DMS153 (cell line): ENCODE measurements around the gene POLR2E.

Source experiments
- DNase-seq: peaks from one replicate; lab custom pipeline; 2025; lab: John Stamatoyannopoulos, UW

The POLR2E gene

DNA sequence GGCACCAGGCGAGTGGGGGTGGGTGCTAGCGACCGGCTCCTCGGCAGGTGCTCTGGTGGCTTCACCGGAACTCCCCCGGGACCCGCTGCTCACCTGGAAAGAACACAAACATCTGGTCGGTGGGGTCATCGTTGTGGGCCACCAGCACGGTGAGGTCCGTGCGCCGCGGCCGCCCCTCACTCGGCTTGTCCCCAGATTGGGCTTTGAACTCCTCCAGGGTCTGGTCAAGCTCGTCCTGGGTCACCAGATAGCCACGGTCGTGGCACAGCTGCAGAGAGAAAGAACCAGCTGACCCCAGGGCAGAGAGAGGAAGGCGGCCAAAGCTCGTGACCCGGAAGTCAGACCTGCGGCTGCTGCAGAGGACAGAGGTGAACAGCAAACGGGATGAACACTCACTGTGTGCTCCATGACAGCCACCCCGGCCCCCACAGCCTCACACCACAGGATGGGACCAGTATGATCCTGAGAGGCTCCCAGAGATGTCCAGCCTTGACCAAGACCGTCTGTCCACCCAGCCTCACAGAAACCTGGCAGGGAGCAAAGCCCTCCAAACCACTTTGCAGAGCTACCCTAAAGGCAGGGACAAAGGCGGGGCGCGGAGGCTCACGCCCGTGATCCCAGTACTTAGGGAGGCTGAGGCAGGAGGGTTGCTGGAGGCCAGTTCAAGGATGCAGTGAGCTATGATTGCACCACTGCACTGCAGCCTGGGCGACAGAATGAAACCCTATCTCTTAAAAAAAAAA, 1.2 kb downstream of the POLR2E start:
- no peak for DNase-seq

DNA sequence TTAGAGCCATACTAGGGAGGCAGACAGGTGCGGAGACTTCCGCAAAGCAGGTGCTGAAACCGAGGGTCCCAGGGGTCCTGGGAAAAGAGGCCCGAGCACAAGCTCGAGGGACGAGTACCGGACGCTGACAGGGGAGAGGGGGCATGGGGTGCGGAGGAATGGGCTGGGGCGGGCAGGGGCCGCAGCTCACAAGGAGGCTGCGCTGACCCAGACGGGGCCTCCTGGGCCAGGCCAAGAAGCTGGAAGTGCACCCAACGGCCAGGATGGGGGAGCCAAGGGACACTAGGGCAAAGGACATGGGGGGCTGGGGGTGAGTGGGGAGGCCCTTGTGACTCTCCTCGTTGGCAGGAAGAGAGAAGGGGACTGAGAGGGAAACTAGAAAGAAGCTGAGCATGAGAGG, 1.8 kb downstream of the POLR2E start:
- no peak for DNase-seq

DNA sequence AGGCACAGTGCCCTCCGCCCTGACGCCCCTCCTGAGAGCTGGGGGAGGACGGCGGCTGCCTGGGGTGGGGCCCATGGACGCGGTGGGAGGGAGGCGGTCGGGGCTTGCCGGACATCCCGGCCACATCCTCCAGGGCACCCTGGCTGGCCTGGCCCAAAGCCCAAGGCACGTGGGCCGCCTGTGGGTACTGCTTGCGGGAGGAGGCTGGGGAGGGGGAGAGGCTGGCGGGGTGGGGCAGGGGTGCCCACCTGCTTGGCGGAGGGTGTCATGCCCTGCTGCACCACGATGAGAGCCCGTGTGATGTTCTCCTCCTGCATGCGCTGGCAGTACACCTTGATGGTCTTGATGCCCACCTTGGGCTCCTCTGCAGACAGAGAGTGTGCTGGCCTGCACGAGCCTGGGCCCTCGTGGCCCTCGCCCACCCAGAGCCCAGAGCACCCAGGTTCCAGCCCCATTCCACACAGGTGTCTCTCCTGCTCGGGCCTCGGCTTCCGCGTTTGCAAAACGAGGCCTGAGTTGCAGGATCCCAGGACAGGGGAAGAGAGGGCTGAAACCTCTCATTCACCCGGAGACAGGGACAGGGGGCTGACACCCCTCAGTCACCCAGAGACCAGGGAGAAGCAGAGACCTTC, 3.5 kb downstream of the POLR2E start:
- no peak for DNase-seq

DNA sequence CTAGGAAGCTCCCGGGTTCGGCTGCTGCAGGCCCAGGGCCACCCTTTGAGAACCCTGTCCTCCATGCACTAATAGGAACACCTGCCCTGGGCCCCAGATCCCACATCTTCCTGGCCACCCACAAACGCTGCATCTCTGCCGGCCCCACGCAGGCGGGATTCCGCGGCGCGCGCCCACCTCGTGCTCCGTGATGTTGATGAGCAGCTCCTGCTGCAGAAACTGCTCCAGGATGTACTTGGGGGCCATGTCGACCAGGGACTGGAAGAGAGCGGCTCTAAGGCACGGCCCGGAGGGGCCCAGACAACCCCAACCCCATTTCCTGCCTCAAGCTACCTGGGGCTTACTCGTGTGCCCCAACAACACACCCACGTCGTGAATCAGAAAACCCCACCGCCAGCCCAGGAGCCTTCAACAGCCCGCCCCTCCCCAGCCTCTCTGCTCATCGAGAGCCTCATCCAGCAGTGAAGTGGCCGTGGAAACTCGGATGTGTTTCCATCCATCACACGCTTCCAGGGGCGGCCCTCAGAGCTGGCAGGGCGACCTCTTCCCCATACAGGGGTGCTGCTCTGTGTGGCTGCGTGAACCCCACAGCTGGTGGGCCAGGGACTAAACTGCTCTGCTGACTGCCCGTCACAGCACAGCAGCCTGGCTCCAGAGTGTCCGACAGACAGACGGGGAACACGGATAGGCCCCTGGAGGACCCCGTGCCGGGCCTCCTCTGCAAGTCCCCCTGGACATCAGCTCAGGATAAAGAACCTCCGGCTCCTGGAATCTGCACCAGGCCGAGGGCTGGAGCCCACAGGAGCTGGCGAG, 4.2 kb downstream of the POLR2E start:
- no peak for DNase-seq

DNA sequence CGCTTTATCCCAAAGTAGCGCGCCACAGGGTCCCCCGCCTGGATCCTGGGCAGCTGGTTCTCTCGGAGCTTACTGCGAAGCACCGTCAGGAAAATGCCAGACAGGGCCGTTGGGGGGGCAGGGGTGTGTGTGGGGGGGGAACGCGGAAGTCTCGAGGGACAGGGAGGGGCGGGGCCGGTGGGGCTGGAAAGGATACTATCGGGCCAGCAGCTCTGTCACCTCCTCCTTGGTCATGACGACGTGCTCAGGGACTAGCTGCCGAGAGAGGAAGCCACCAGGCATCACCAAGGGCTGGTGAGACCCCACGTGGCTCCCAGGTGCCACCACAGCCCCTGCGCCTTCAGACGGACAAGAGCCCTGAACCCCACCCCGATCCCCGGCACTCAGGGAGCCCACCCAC, 5.3 kb downstream of the POLR2E start:
- DNase-seq, result no peak

DNA sequence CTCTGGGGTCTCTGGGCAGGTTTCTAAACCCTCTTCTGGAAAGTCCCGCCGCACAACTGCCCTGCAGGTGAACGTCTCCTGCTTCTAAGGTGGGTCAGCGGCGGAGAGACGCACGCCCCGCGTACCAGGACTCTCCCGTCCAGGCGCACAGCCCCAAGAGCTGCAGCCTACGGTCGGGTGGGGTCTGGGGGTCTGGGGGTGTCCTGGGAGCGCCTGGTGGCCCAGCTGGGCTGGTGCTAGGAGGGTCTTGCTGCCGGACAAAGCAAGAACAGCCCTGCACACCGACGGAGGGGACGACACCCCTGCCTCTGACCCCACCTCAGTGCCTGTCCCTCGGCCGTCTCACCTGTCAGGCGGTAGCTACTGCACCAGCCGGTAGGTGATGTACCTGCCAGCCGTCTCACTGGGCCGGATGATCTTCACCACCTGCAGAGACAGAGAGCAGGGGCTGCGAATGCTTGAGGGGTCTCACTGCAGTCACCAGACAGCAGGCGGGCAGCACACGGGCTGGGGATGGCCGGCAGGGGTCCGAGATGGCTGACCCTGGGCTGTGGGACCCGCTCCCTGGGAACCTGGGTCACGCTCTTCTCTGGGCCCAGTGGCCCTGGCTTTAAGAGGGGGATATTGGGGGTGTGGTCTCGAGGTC, 5.9 kb downstream of the POLR2E start:
- DNase-seq, result no peak

DNA sequence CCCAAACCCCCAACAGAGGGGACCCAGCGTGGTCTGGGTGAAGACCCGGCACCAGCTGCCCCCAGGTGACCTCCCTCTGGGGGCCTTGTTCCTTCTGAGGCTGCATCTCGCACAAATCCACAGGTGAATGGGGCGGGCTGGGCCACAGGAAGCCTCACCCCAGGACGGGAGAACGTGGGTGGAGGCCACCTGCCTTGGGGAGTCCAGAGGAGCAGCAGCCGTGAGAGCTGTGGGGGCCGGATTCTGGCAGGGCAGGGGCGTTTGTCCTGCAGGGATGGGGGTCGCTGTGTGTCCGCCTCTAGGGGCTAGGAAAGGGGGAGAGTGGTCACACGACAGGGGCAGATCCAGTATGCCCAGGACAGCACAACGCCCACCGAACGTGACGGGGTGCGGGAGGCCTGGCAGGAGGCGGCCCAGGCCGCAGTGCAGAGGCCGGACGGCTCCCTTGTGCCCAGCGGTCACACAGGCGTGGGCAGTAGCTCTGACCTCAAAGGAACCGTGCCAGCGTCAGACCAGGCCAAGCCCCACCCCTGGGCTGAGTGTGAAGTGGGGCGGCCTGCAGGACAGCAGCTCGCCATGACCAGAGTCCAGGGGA, 6.7 kb downstream of the POLR2E start:
- no peak for DNase-seq

DNA sequence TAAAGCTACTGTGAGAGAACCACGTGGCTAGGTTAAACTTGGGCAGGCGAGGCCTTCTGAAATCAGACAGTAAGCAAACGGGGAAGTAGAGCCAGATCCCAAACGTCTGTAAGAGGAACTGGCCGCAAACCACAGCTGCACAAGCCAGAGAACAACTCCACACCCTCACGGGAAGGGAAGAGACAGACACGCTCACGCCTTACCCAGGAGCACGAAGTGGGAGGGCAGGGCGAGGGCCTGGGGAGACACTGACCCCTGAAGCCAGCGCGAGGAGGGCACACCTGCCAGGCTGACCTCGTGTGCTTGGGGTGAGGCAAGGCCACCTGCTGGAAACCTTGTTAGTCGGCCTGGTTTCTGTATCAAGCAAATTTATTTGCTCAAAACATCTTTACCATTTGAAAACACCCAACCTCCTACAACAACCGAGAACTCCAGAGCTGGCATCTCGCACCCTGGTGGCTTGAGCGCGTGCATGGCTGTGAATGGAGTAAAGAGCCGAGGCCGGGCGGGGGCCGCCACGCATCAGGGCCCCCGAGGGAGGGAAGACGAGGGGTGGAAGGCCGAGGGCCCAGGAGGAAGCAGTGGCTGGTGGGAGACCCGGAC, 7.3 kb downstream of the POLR2E start:
- DNase-seq, result no peak

DNA sequence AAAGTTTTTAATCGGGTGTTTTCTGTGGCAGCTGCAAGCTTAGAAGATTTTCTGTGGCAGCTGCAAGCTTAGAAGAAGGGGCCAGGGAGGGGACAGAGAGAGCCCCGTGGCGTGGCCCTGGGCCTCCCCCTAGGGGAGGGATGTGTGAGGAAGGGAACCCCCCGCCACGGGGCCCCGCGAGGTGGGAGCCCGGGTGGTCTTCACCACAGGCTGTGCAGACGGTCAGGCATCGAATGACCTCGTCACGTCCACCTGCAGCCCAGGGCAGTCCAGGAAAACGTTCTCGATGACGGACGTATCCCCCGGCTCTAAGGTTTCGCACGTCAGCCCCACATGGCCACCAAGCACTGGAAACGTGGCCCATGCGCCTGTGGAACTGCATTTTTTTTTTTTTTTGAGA, 8.6 kb downstream of the POLR2E start:
- DNase-seq, result no peak

DNA sequence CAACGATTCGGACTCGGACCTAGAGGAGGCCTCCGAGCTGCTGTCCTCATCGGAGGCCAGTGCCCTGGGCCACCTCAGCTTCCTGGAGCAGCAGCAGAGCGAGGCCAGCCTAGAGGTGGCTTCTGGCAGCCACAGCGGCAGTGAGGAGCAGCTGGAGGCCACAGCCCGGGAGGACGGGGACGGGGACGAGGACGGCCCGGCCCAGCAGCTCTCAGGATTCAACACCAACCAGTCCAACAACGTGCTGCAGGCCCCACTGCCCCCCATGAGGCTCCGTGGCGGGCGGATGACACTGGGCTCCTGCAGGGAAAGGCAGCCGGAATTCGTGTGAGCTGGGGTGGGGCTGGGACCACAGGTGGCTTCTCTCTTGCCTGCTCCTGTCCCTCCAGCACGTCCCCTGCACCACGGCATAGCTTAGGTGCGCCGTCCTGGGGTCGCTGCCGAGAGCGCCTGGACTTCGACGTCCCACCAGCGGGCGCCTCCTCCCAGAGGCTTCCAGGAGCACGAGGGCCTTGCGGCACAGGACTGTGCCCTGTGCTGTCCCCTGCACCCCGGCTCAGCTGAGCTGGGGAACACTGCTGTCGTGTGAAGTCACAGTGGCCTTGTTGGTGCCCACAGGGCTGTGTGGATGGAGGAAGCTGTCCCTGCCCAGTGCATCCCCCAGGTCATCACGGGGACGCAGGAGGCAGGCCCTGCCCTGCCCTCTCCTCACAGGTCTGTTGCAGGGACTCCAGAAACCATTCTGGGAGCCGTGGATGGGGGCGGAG, 9.3 kb downstream of the POLR2E start:
- DNase-seq, result no peak

DNA sequence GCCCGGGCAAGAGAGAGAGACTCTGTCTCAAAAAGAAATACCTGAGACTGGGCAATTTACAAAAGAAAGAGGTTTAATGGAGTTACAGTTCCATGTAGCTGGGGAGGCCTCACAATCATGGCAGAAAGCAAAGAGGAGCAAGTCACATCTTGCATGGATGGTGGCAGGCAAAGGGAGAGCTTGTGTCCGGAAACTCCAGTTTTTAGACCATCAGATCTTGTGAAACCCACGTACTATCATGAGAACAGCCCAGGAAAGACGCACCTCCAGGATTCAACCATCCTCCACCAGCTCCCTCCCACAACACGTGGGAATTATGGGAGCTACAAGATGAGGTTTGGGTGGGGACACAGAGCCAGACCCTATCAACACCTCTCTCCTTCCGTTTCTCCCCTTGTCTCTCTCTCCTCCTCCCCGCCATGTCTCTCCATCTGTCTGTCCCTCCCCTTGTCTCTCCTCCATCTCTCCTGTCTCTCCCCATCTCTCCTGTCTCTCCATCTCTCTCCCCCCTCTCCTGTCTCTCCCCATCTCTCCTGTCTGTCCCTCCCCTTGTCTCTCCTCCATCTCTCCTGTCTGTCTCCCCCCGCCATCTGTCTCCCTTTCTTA, 10.0 kb downstream of the POLR2E start:
- no peak for DNase-seq

DNA sequence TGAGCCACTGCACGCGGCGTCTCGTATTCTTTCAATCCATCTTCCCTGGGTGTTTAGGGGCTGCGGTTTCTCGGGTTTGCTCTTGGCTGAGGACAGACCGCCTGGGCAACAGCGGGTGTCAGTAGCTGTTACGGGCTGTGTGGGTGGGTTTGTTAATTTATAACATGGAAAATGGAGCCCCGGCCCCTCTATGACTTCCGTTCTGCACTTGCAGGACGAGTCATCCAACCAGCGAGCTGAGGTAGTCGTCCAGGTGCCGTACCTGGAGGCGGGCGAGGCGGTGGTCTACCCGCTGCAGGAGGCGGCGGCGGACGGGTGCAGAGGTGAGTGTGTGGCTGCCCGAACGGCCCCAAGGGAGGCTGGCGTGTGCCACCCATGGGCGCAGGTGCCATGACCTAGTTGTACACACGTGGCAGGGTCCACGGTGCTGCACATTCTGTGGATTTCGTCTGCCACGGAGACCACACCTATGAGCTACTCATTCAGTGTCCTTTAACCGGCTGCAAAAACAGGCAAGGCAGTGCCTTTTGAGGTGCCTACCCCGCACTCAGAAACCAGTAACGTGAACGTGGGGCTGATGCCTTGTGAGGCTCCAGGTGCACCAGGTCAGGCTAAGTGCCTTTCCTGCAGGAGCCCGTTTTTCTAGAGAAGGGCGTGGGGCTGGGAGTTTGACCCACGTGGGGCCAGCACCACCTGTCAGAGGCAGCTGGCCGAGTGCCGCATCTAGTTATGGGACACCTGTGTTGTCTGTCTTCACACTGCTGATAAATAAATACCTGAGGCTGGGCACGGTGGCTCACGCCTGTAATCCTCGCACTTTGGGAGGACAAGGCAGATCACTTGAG, 10.9 kb downstream of the POLR2E start:
- DNase-seq, result no peak

DNA sequence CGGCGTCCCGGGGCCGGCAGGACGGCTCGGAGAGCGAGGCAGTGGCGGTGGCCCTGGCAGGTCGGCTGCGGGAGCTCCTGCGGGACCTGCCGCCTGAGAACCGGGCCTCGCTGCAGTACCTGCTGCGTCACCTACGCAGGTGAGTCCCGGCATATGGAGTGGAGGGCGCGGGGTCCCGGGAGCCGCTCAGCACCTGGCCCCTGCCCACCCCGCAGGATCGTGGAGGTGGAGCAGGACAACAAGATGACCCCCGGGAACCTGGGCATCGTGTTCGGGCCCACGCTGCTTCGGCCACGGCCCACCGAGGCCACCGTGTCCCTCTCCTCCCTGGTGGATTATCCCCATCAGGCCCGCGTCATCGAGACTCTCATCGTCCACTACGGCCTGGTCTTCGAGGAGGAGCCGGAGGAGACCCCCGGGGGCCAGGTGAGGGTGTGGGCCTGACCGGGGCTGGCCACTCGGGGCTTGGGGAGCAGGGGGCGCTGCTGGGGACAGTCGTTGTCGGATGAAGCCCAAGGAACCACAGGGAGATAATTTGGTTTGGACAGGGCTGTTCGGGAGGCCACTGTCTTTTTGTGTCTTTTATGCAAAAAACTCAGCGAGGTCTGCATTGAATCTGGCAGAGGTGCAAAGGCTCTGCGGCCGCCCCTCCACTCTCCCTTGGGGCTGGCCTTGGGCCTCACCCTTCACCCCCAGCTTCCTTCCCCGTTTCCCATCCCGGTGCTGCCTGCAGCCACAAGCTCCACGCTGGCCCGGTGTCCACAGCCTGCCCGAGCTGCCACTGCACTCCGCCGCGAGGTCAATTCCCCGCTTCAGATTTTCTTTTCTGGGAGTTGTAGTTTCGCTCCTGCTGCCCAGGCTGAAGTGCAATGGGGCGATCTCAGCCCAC, 12.0 kb downstream of the POLR2E start:
- DNase-seq, result no peak

DNA sequence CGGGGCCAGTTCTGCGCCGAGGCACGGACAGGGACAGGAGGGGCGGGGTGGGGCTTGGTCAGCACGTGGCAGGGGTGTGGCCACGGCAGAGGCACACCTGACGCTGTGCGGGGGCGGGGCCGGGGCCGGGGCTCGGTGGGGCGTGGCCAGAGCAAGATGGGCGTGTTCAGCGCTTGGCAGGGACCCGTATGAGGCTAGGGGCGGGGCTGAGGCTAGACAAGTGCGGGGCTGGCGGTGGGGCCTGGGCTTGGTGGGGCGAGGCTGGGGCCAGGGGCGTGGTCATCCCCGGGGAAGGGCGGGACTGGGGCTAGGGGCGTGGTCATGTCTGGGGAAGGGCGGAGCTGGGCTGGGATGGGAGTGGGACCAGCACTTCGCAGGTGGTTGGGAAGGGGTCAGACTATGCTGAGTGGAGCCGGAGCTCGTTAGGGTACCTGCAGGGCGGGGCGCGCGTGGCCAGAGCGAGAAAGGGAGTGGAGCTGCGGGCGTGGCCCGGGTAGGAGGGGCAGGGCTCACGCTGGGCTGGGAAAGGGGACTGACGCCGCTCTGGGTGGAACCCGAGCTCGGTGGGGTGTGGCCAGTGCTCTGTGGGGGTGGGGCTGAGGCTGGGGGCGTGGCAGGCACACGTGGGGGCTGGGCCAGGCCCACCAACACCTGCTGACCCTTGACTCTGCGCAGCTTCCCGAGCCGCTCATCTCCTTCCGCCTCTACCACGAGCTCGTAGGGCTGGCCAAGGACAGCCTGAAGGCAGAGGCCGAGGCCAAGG, 12.8 kb downstream of the POLR2E start:
- peak; percentile 81 for DNase-seq

DNA sequence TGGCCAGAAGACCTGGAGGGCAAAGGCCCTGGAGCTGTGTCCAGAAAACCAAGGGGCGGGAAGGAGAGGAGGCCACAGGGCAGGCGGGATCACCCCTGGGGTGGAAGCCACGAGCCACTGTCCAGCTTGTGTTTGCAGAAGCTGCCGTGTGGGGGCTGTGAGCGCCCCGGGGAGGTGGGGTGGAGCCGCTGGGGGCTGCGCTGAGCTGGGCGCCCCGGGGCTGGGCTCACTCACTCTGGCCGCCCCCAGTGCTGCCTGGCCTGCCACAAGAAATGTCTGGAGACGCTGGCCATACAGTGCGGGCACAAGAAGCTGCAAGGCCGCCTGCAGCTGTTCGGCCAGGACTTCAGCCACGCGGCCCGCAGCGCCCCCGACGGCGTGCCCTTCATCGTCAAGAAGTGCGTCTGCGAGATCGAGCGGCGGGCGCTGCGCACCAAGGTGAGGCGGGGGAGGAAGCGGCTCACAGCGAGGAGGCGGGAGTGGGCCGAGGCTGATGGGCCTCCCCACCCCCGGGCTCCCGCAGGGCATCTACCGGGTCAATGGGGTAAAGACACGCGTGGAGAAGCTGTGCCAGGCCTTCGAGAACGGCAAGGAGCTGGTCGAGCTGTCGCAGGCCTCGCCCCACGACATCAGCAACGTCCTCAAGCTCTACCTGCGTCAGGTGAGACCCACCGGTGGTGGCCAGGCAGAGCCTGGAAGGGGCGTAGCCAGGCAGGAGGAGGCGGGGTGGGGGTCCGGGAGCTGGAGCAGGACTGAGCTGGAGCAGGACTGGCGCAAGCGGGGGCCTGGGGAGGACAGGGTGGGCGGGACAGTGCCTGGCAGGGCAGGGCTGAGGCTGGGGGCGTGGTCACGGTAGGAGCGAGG, 13.6 kb downstream of the POLR2E start:
- DNase-seq, result no peak

DNA sequence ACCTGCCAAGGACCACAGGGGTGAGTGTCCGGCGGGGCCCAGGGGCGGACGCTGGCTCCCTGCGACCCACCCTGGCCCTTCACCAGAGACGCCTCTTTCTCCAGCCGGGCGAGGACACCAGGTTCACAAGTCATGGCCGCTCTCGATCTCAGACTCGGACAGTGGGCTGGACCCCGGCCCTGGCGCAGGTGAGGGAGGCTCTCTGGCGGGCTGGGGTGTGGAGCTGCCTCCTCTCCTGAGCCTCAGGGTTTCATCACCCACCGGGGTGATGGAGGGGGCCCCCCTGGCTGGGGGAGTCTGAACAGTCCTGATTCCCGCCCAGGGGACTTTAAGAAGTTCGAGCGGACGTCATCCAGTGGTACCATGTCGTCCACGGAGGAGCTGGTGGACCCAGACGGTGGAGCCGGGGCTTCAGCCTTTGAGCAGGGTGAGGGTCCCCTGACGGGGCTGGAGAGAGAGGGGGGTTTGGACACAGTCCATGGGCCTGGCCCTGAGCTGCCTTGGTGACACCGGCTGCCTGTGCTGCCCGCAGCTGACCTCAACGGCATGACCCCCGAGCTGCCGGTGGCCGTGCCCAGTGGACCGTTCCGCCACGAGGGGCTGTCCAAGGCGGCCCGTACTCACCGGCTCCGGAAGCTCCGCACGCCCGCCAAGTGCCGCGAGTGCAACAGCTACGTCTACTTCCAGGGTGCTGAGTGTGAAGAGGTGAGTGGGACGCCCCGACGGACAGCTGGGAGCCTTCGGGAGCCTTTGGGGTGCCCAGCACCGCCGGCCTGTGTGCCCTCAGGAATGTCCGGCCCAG, 14.6 kb downstream of the POLR2E start:
- no peak for DNase-seq
